Measurements from ENCODE around the gene PHIP. TPM values are rescaled to one million over a fixed set of nuclear protein-coding genes. Genes with fewer than 3 reads are reported as not detected.
"Not testable (repeated sequence)": the region's sequence is repeated elsewhere in the genome, so short reads cannot be mapped to it uniquely, and the experiment has no call there.

Gene PHIP
- total and polyA plus RNA-seq, 12 donors = 3.1 to 17.9 (median 16.1) TPM

GRCh38 chr6:78942446-78942845, 135.6 kb downstream of the PHIP start:
- Histone ChIP-seq H3K4me1 (peaks cover 0 to 5% (median 0%) of the 10 kb centered on the region in 9 donors), H3K9me3 (no peaks in the 10 kb centered on the region), H3K36me3 (peaks cover 0 to 99% (median 34%) of the 10 kb centered on the region in 9 donors), H3K27ac (no peak overlapping the region), H3K4me3 (no peak overlapping the region), H3K27me3 (no peaks in the 10 kb centered on the region)
- no peak for TF ChIP-seq CTCF (IDR thresholded peaks at IDR 0.05)
- intact Hi-C loops (cut with DNase I) = no loop called here
- ATAC-seq = no peak
- WGBS, 2 donors = 91 to 100% methylated on average over 1 of the region's 1 CpG
- no peak for DNase-seq

- no peak overlapping the region for H3K4me3 ChIP-seq
- no peak for TF ChIP-seq CTCF (IDR thresholded peaks at IDR 0.05)
- peak; percentile 52 to 97 (median 88) for ATAC-seq
- peak overlapping the region in 7 of 10 donors; percentile 7 to 60 (median 39) for H3K27ac ChIP-seq
- peaks cover 0 to 20% (median 3%) of the 10 kb centered on the region in 11 donors for H3K9me3 ChIP-seq
- H3K36me3 ChIP-seq = peaks cover 0 to 41% (median 8%) of the 10 kb centered on the region in 9 donors
- no peak for DNase-seq
- intact Hi-C loops (cut with DNase I) = no loop called here
- WGBS, 2 donors = 39 to 67% methylated on average over 2 of the region's 2 CpGs
- no peaks in the 10 kb centered on the region for H3K27me3 ChIP-seq
- peaks cover 0 to 9% (median 0%) of the 10 kb centered on the region in 9 donors for H3K4me1 ChIP-seq
Observed at GRCh38 chr6:78936515-78936914, 141.5 kb downstream of the PHIP start.

GRCh38 chr6:78935553-78935952, 142.5 kb downstream of the PHIP start:
- Histone ChIP-seq H3K27ac (peak overlapping the region in 4 of 10 donors; percentile 7 to 60 (median 43)), H3K9me3 (peaks cover 0 to 20% (median 3%) of the 10 kb centered on the region in 11 donors), H3K4me1 (peaks cover 0 to 9% (median 0%) of the 10 kb centered on the region in 9 donors), H3K36me3 (peaks cover 0 to 31% (median 0%) of the 10 kb centered on the region in 9 donors), H3K4me3 (no peak overlapping the region), H3K27me3 (no peaks in the 10 kb centered on the region)
- intact Hi-C loops (cut with DNase I) = no loop called here
- no peak for ATAC-seq
- DNase-seq = no peak
- WGBS, 2 donors = 61 to 75% methylated on average over 2 of the region's 2 CpGs
- no peak for TF ChIP-seq CTCF (IDR thresholded peaks at IDR 0.05)

GRCh38 chr6:78925317-78925716, 152.7 kb downstream of the PHIP start:
- H3K36me3 ChIP-seq = no peaks in the 10 kb centered on the region
- H3K9me3 ChIP-seq = peaks cover 0 to 86% (median 8%) of the 10 kb centered on the region in 11 donors
- H3K4me1 ChIP-seq = no peaks in the 10 kb centered on the region
- no peak overlapping the region for H3K4me3 ChIP-seq
- ATAC-seq (no peak), DNase-seq (no peak)
- intact Hi-C loops (cut with DNase I) = no loop called here
- 89 to 98% methylated on average over 3 of the region's 3 CpGs for WGBS, 2 donors
- no peak overlapping the region for H3K27ac ChIP-seq
- no peaks in the 10 kb centered on the region for H3K27me3 ChIP-seq
- TF ChIP-seq CTCF (IDR thresholded peaks at IDR 0.05) = no peak

- DNase-seq; H3K27ac ChIP-seq; ATAC-seq; intact Hi-C loops (cut with DNase I); H3K4me3 ChIP-seq; H3K4me1 ChIP-seq; H3K27me3 ChIP-seq; H3K36me3 ChIP-seq: not testable (repeated sequence)
- peaks cover 0 to 98% (median 12%) of the 10 kb centered on the region in 11 donors for H3K9me3 ChIP-seq
- WGBS, 2 donors = 85 to 89% methylated on average over 10 of the region's 10 CpGs
Observed at GRCh38 chr6:78921168-78921567, 156.9 kb downstream of the PHIP start.
